Endometrial microvascular endothelial cells (primary cell): ENCODE data around the gene ARMH1. TPM values are rescaled to one million over a fixed set of nuclear protein-coding genes. Genes with fewer than 3 reads are reported as not detected.

Experiments used
- in situ Hi-C: cut with HindIII; loops from 2 replicates; pipeline ENCODE4 v1.10.0; 2017; ENCODE audit warnings: low sequenced_read_pairs, low pct_unique_long_range_greater_than_20kb; ENCODE audit errors: inconsistent ontology term
- total RNA-seq: library from RNA; depleted of rRNA; stranded (reverse); fragments of >200 nt; gene quantifications from one replicate; pipeline ENCODE4 v1.2.3, GENCODE V29; 2015; ENCODE audit errors: inconsistent ontology term

Gene ARMH1
- total RNA-seq, 1 donor from 2014 or later = not detected

DNA sequence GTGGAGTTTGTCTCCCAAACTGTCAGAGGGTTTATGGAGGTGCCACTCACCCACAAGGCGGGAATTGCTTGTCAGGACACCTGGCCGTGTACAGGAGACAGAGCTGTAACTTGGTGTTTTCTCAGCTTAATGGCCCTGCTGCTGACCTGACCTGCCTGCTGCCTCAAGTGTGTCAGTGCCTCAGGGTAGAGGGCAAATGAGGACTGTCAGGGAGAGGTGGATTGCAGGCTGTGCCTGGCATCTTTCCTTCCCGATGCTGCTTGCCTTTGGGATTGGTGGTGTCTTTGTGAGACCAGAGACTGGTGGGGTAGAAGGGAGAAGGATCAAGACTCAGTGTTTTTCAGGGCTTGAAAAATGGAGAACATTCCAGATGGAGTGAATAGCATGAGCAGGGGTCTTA lies 31.6 kb upstream of the ARMH1 start:
- in situ Hi-C loops = no loop called here

DNA sequence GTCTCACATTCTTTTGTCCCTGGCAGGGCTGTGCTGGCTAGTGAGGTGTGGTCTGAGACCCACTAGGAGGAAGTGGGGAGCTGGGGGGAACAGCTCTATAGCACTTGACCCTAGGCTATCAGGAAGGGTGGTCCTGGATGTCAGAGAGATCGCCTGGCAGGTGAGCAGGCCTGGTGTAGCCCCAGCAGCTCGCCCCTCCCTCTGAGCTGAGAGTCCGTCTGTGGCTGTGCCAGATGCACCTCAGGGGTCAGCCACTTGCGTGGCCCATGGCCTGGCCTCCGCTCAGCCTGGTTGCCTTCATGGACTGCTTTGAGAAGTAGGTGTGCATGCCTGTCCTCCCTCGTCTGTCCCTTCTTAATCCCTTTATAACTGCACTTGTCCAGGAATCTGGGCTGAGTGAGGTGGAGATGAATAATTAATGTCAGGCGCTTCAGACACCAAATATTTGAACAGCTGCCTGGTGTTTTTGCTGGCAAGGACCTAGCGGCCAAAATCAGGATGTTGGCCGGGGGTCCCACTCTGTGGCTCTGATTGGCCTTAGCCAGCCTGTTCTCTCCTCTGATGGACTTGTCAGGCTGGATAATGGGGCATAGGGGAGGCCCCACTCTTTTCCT lies 30.7 kb upstream of the ARMH1 start:
- in situ Hi-C loops = no loop called here

DNA sequence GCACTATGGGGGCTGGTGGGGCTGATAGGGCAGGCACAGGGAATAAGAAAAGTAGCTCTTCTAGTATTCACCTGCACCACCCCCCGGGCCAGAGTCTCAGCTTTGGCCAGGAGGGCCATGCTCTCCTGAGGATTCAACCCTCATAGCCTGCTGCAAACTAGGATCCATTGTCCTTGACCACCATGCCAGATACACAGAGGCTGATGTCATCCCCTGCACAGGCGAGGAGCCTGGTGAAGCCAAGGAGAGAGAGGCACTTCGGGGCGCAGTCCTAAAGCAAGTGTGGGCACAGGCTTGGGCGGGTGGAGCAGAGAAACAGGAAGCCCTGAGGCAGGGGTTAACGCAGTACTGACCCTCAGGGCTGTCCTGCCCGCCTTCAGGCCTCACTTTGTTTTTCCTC lies 29.7 kb upstream of the ARMH1 start:
- in situ Hi-C loops = no loop called here

DNA sequence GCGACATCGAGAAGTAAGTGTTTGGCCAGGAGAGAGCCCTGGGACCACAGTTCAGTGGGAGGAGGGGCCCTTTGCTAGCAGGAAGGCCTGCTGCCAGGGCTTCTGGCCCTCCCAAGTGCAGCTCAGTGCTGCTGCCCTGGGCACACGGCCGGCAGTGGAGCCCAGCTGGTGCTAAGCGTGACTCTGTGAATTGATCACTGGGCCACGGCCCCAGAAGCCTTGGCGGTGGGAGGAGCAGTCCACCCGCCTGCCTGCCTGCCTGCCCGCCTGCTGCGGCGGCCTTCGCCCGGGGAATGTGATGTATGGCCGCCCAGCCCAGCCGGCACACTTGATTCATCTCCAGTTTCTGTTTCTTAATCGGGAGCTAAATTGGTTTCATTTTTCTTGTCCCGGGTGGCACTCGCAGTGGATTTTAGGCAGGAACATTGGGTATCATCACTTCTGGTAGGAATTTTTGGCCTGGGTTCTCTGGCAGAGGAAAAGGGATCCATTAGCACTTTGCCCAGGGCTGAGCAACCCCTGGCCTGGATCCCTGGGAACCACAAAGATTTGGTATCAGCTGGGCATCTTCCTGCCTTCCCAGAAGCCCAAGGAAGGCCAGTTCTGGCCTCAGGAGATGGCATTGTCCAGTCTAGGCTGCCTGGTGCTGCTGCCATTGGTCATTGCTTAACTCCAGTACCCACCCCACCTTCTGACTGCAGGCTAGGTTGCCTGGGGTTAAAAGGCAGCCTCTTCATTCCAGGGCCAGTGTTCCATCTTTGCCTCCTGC lies 28.9 kb upstream of the ARMH1 start:
- in situ Hi-C loops = no loop called here

DNA sequence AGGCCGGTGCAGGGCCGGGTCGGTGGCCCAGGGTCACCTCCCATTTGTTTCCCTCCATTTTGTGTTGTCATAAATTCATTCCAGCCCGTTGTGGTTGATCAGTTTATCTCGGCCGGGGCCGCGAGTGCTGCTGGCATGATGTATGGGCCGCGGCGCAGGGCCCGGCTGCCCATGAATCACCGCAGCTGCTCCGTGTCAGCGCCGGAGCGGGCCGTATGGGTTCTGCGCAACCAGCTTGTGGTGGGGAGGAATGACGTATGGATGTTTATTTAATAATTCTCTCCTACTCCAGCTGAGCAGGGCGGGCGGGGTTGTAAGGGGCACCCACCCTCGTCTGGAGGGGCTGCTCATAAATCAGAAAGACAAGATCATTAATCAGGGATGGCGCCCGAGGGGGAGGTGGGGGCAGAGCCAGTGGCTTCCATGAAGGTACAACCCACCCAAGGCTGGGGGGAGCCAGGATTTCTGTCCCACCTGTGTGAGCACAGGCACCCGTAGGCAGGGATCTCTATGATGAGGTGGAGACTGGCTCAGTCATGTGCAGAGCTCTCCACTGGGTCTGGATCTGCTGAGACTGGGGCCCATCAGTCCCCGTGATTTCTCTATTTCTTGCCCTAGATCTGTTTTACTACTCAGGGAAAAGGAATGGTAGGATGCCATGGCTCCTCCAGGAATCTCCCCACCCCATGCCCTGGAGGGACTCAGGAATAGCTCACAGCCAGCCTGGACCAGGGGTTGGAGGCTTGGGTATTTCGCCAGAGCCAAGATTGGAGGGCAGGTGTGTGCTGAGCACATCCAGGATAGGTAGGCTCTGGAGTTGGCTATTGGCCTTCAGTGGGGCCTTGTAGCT lies 28.0 kb upstream of the ARMH1 start:
- in situ Hi-C loops = no loop called here

DNA sequence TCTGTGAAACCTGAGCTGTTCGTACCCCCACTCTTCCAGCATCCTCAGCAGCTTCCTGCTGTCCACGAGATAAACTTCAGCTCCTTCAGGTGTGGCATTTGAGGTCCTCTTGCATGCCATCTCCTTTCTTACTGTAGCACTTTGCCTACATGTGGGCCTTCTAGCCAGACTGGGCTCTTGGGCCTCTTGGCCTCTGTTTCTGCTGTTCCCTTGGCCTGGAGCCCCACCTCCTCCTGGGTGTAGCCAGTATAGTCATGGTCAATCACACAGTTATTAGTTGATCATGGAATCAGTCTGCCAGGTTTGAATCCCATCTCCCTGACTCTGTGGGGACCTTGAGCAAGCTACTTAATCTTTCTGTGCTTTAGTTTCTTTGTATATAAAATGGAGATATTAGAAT lies 26.6 kb upstream of the ARMH1 start:
- in situ Hi-C loops = no loop called here

DNA sequence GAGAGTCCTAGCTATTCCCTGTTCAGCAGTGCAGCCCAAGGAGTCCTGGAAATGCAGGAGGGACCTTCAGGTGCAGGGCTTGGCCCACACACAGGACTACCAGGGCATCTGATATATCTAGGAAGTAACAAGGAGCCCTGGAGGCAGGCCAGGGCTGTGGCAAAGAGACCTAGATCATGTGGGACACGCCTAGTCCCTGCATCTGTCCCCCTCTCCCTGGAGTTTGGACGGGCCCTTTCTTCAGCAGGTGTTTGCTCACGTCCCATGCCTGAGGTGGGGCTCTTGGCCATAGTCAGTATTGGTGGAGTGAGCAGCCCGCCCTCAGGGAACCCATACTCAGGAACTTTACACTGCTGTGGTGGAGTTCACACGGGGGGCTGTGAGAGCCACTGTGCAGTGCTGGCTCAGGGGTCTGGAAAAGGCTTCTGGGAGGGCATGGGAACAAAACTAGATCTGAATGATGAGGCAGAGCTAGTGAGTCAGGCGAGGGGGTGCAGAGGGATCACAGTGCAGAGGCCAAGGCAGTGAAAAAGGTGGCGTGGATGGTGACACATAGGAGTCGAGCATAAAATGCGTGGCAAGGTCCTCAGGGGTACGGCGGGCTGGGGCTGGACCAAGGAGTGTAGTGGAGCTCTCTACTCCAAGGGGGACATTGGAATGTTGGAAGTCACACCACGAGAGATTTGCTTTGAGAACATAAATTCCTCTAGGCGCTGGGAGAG lies 25.8 kb upstream of the ARMH1 start:
- in situ Hi-C loops = no loop called here

DNA sequence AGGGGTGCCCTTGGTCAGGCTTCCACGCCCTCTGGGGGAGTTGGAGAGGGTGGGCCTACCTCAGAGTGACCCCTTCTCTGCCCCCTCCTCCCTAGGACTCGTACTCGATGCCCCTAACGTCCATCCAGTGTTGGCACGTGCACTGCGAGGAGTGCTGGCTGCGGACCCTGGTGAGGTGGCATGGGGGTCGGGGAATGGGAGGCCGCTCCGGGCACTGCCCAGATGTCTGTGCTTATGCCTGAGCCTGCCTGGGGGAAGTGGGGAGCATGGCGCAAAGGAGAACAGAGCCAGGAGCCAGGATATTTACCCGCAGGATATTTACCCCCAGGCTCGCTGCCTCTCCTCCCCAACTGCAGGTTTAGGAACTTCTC lies 24.7 kb upstream of the ARMH1 start:
- in situ Hi-C loops = no loop called here

DNA sequence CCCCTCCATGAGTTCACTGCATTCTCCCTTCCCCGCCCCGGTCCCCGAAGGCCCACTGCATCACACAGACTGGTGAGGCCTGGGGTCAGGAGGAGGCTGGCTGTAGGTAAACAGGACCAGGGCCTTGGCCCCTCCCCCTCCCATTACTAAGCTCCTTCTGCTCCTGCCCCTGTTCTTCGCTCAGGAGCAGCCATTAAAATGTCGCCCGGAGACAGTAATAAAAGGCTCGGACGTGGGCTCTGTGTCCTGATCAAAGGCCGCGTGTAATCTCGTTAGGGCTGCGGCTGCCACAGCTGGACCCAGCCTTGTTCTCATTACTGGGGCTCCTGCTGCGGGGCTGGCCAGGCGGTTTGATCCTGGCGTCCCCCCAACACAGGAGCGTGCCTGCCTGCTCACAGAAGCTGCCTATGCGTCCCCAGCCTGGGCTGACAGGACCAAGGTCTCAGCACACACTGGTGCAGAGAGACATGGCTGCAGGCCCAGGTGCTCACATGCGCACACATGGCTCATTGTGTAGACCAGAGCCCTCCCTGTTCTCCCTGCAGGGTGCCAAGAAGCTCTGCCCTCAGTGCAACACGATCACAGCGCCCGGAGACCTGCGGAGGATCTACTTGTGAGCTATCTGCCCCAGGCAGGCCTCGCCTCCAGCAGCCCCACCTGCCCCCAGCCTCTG lies 24.2 kb upstream of the ARMH1 start:
- in situ Hi-C loops = no loop called here

DNA sequence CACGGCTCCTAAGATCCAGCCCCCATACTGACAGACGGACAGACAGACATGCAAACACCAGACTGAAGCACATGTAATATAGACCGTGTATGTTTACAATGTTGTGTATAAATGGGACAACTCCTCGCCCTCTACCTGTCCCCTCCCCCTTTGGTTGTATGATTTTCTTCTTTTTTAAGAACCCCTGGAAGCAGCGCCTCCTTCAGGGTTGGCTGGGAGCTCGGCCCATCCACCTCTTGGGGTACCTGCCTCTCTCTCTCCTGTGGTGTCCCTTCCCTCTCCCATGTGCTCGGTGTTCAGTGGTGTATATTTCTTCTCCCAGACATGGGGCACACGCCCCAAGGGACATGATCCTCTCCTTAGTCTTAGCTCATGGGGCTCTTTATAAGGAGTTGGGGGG lies 23.4 kb upstream of the ARMH1 start:
- in situ Hi-C loops = no loop called here

DNA sequence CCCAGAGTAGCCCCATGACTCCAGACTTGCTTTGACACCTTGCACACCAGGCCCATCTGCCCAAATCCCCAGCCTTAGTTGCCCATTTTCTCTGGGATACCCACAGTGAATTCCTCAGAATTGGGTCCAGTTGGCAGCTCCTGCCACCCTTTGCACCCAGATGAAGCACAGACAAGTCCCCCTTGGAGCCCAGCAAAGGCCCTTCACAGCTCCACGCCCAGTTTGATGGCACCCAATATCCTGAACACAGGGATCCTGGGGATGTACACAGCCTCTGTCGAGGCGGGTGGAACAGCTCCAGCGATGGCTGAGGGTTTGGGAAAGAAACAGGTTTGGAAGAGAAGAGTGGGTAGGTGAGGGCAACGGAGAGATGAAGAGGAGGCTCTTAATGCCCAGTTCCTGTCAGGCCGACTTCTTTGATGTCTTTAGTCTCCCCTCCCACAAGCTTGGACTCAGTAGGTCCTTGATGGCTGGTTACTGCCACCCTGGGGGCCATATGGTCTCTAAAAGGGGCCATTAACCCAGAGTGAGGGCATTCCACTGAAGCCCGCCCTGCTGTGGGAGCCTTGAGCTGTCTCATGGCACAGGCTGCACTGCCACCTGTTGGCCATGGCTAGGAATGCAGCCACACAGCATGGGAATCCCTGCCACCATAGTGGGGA lies 21.9 kb upstream of the ARMH1 start:
- in situ Hi-C loops = no loop called here

DNA sequence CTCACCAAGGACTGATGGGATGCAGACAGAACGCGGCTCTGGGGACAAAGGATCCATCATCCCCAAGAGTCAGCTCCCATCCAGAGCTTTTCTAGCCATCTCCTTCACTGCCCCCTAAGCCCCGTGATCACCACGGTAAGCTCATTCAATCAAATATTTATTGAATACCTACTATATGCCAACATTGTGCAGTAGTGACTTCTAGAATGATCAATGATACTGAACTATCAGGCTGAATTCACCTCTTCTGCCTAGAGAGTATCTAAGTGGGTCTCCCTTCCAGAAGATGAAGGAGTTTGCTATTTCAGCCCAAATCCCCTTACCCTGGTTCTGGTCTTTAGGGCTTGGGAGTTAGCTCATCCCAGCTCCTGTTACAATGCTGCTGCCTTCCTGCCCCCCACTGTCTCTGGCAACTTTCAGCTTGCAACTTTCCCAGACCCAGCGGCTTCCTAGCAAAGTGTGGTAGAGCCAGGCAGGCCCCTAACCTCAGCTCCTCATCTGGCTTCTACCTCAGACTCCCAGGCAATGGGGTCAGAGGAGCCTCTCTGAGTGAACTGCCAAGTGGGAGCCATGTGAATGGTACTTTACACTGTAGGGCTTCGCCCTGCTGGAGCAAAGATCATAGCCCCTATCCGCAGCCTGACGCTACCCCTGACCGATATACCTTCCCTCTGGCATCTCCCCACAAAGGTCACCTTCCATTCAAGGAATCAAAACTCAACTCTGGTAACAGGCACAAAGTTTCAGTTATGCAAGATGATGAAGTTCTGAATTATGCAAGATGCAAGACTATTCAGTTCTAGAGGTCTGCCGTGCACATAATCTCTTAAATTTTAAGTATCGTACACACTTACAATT lies 21.2 kb upstream of the ARMH1 start:
- in situ Hi-C loops = no loop called here

DNA sequence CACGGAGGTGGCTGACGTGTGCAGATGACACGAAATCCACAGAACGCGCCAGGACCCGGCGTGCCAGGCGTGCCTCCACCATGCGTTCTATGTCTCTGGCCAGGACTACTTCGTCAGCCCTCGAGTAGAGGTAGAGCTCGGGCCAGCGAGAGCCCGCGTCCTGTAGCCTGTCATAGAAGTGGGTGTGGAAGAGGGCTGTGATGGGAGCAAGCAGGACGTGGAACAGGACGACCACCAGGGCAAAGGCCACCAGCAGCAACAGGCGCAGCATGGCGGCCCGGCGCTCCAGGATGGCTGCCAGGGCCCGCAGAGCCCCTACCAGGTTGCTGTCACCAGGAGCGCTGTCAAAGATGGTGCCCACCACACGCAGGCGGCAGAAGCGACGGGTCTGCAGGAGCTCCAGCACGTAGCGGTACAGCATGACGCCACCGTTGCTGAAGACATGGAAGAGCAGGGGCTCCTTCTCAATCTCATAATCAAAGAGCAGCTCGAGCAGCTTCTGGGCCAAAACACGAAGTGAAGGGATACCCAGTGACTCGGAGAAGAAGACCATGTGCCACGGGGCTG lies 19.8 kb upstream of the ARMH1 start:
- in situ Hi-C loops = no loop called here

DNA sequence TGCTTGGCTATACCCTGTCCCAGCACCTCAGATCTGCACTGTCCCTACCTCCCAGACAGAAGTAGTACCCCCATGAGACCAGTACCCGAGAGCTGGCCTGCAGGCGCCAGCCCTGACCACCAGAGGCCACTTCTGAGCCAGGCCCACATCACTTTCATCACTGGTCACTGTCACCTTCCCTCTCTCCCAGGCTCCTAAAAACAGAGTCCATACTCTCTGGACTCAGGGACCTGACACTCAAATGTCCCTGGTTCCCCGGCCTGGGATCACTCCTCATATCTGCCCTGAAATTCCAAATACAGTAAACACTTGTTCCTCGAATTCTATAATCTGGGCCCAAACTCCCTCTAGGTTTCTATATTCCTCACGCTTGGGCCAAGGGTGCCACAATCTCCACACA lies 18.9 kb upstream of the ARMH1 start:
- in situ Hi-C loops = no loop called here

DNA sequence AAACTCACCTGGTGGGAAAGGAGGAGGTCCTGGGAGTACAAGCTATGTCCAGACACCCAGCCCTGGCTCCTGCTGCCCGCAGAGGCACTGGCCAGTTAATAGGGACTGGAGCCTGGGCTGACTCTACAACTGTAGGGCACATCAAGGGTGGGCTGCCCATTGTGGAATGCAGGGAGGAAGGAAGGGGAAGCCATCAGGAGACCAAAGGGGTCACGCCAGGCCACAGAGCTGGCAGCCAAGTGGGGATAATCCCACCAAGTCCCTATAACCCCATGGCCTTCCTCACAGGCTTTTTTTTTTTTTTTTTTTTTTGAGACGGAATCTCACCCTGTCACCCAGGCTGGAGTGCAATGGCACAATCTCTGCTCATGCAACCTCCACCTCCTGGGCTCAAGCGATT lies 14.9 kb upstream of the ARMH1 start:
- in situ Hi-C loops = no loop called here

DNA sequence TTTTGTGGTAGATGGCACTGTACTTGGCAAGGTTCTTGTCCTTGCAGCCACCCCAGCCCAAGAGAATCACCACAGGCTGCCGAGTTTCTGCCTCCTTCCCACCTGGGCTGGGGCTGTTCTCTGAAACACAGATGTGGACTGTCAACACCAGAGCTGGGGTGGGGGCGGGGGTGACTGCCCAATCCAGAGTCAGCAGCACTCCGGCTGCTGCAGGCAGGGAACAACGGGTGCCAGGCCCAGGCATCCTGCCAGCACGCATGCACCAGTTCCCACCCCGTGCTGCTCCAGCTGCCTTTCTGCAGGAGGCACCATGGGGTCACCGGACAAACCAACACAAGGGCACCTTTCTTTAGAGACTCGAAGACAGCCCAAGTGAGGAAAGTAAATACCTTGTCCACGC lies 14.3 kb upstream of the ARMH1 start:
- in situ Hi-C loops = no loop called here
